Lung (tissue), 12 donors: ENCODE data around the gene KRT78. TPM values are rescaled to one million over a fixed set of nuclear protein-coding genes. Genes with fewer than 3 reads are reported as not detected.

Source experiments
- ATAC-seq: fragments of 200-7000 bp; cut with Tn5 transposase; one replicate; pipeline ENCODE4 v1.9.1; 2020; ENCODE audit warnings: moderate number of reproducible peaks; ENCODE audit not compliant: insufficient read depth, low FRiP score
- DNase-seq, 3 donors: peaks; one replicate each; pipeline ENCODE4 v3.0.0-alpha.2; 2013 to 2017
- H3K27ac ChIP-seq, 2 donors: one replicate each; pipeline ENCODE4 v1.5.1; 2013; ENCODE audit warnings: mild to moderate bottlenecking in 2 of 2, moderate library complexity in 2 of 2, control low read depth in 1 of 2, inconsistent platforms in 1 of 2, low read depth in 1 of 2, low read length in 1 of 2
- H3K27me3 ChIP-seq, 3 donors: one replicate each; pipeline ENCODE4 v1.5.1; 2013; ENCODE audit warnings: low read length in 2 of 3; ENCODE audit not compliant: control insufficient read depth in 3 of 3, insufficient read depth in 3 of 3
- H3K36me3 ChIP-seq, 4 donors: one replicate each; pipeline ENCODE4 v1.5.1; 2013; ENCODE audit warnings: low read length in 4 of 4, mild to moderate bottlenecking in 1 of 4, moderate library complexity in 1 of 4; ENCODE audit not compliant: control insufficient read depth in 4 of 4, insufficient read depth in 4 of 4
- H3K4me1 ChIP-seq, 5 donors: one replicate each; pipeline ENCODE4 v1.5.1; 2013; ENCODE audit warnings: low read length in 5 of 5, mild to moderate bottlenecking in 2 of 5, moderate library complexity in 1 of 5; ENCODE audit not compliant: control insufficient read depth in 5 of 5, insufficient read depth in 5 of 5
- H3K4me3 ChIP-seq: one replicate; pipeline ENCODE4 v1.5.1; 2013; ENCODE audit warnings: mild to moderate bottlenecking, control low read depth, moderate library complexity
- H3K9ac ChIP-seq, 2 donors: one replicate each; pipeline ENCODE4 v1.5.1; 2013; ENCODE audit warnings: low read length in 2 of 2, control low read depth in 1 of 2; ENCODE audit not compliant: insufficient read depth in 1 of 2
- H3K9me3 ChIP-seq, 4 donors: one replicate each; pipeline ENCODE4 v1.5.1; 2013; ENCODE audit warnings: low read length in 3 of 4, mild to moderate bottlenecking in 1 of 4, moderate library complexity in 1 of 4; ENCODE audit not compliant: control insufficient read depth in 4 of 4, insufficient read depth in 3 of 4
- WGBS, 2 donors: extraction: QIAGEN DNeasy Blood & Tissue Kit; methylation state at CpG; one replicate each; pipeline ENCODE4 v1.1.7; 2013; 5-methylcytosine and 5-hydroxymethylcytosine counted together
- polyA plus RNA-seq, 2 donors: library from polyadenylated mRNA; stranded (reverse); fragments of 200-250 nt; gene quantifications; one replicate each; pipeline ENCODE4 v1.2.1, GENCODE V29; 2013
- total RNA-seq, 2 donors: library from RNA; depleted of rRNA in 1 of 2; stranded (reverse); fragments of >200 nt in 1 of 2; gene quantifications; one replicate each; pipeline ENCODE4 v1.2.1, GENCODE V29; 2014 to 2021
- TF ChIP-seq, protein P1 (sequence below): IDR thresholded peaks from 2 replicates; pipeline ENCODE4 v1.5.1; 2012; ENCODE audit warnings: mild to moderate bottlenecking; ENCODE audit errors: control extremely low read depth, extremely low read depth
- donor health status: control.
- donor health status: control.
- donor health status: Bipolar disorder and iron deficiency.
- donor health status: healthy.
- donor health status: DM: yes; HTN: yes; CAD: no.

KRT78 gene
- total and polyA plus RNA-seq, 4 donors = 0.02 to 0.65 TPM; not detected in 2

- 88 to 92% methylated on average over 8 of the region's 8 CpGs for WGBS, 2 donors
- H3K27ac ChIP-seq = no peak overlapping the region
- H3K9me3 ChIP-seq = no peaks in the 10 kb centered on the region
- ATAC-seq (no peak), DNase-seq (no peak)
- no peak overlapping the region for H3K9ac ChIP-seq
- TF ChIP-seq, protein P1, sequence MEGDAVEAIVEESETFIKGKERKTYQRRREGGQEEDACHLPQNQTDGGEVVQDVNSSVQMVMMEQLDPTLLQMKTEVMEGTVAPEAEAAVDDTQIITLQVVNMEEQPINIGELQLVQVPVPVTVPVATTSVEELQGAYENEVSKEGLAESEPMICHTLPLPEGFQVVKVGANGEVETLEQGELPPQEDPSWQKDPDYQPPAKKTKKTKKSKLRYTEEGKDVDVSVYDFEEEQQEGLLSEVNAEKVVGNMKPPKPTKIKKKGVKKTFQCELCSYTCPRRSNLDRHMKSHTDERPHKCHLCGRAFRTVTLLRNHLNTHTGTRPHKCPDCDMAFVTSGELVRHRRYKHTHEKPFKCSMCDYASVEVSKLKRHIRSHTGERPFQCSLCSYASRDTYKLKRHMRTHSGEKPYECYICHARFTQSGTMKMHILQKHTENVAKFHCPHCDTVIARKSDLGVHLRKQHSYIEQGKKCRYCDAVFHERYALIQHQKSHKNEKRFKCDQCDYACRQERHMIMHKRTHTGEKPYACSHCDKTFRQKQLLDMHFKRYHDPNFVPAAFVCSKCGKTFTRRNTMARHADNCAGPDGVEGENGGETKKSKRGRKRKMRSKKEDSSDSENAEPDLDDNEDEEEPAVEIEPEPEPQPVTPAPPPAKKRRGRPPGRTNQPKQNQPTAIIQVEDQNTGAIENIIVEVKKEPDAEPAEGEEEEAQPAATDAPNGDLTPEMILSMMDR = no peak
- H3K27me3 ChIP-seq = peaks cover 0 to 27% (median 3%) of the 10 kb centered on the region in 3 donors
- peaks cover 0 to 33% (median 5%) of the 10 kb centered on the region in 5 donors for H3K4me1 ChIP-seq
- H3K4me3 ChIP-seq = no peak overlapping the region
- H3K36me3 ChIP-seq = no peaks in the 10 kb centered on the region
Measured at GRCh38 chr12:52817003-52817698, 31.6 kb downstream of the KRT78 start.

DNA sequence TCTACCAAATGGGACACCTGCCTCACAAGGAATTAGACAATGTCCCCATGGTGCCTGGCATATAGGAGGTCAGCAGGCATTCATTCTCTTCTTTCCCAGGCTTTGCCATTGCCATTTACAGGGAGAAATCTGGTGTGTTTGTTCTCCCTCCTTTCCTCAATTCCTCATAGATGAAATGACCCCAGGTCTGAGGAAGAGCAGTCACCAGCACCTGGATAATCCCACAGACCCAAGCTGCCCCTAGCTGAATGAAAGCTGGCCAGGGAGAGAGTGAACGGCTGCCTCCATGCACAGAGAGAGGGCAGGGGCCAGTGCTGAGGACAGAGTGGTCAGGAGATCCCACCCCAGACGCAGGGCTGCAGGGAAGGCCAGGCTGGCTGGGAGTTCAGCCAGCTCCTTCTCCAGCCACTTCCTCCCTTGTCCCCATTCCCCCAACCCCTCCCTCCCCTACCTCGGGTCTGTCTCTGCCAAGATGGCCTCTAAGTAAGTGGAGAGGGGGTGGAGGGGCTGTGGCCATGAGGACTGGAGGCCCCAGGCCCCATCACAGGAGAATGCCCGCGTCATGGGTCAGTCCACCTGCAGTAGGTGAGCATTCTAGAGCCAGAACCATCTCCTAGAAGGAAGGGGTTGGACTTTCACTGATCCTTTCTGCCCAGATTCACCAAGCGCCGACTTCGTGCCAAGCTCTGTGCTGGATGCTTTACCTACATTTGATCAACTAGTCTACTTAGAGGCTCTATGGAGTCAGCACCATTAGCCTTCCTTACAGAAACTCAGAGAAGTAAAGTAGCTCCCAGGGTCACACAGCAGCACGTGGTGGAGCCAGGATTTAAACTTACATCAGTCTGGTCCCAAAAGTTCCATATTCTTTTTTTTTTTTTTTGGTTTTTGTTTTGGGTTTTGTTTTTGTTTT lies 32.9 kb downstream of the KRT78 start:
- DNase-seq (peak; percentile 24 to 73 (median 41)), ATAC-seq (no peak)
- no peak overlapping the region for H3K9ac ChIP-seq
- H3K9me3 ChIP-seq = no peaks in the 10 kb centered on the region
- no peak overlapping the region for H3K4me3 ChIP-seq
- no peaks in the 10 kb centered on the region for H3K36me3 ChIP-seq
- peaks cover 0 to 33% (median 3%) of the 10 kb centered on the region in 5 donors for H3K4me1 ChIP-seq
- no peak overlapping the region for H3K27ac ChIP-seq
- TF ChIP-seq, protein P1 = no peak
- WGBS, 2 donors = 64 to 74% methylated on average over 9 of the region's 9 CpGs
- H3K27me3 ChIP-seq = peaks cover 0 to 28% (median 2%) of the 10 kb centered on the region in 3 donors

DNA sequence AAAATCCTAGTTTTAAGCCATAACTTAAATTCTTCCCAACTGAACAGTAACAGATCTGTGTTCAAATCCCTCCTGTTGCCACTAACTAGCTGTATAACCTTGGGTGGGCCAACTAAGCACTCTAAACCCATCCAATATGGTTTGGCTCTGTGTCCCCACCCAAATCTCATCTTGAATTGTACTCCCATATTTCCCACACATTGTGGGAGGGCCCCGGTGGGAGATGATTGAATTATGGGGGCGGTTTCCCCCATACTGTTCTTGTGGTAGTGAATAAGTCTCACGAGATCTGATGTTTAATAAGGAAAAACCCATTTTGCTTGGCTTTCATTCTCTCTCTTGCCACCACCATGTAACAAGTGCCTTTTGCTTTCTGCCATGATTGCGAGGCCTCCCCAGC lies 33.6 kb downstream of the KRT78 start:
- Histone ChIP-seq H3K4me3 (no peak overlapping the region), H3K9me3 (no peaks in the 10 kb centered on the region), H3K27me3 (peaks cover 0 to 26% (median 2%) of the 10 kb centered on the region in 3 donors), H3K9ac (no peak overlapping the region), H3K36me3 (no peaks in the 10 kb centered on the region), H3K27ac (no peak overlapping the region), H3K4me1 (peaks cover 0 to 33% (median 3%) of the 10 kb centered on the region in 5 donors)
- TF ChIP-seq, protein P1 = no peak
- 91 to 93% methylated on average over 4 of the region's 4 CpGs for WGBS, 2 donors
- DNase-seq (no peak), ATAC-seq (no peak)
